ENCODE results near the gene MORN3. TPM values are rescaled to one million over a fixed set of nuclear protein-coding genes. Genes with fewer than 3 reads are reported as not detected.

The MORN3 gene
- total and polyA plus RNA-seq, 2 of the 8 experiments (the other 6 are each of a cell fraction or from before 2014, with no cell fraction given): 0.39 to 0.93 TPM

DNA sequence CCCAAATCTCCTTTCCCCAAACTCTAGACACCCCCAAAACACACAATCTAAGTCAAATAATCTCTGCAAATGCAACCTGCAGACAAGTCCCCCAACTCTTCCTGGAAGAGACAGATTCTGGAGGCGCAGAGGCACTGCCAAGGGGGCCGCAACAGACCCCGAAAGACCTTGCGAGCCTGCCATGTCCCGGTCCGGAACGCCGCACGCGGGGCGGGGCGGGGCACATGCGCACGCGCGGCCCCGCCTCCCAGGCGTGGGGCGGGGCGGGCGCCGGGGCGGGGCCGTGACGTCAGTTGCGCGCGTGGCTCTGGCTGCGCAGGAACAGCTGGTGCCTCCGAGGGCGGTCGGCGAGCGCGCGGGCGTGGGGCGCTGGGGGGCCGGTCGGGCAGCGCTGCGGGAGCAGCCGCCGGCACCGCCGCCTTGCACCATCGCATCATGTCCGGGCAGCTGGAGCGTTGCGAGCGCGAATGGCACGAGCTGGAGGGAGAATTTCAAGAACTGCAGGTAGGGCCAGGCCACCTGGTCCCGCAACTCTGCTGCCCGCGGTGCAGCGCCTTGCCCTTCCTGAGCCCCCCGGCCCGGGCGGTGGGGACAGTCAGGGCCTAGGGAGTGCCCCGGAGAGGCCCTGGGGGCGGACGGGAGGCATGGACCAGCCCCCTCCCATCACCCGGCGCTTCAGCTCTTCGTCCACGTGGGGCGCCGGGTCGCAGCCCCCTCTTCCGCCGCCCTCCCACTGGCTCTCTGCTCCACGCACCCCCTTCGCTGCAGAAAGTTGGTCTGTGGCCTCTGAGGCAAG, 43.2 kb upstream of the MORN3 start, which contains the start of gene TMEM120B (continued):
- no peak for TF ChIP-seq CEBPB (IDR thresholded peaks at IDR 0.05; ENCODE audit: low read depth, low read length)
- TF ChIP-seq RXRA (IDR thresholded peaks at IDR 0.05; ENCODE audit: insufficient read depth, low read depth, low read length): no peak
- TF ChIP-seq NANOG (IDR thresholded peaks at IDR 0.05; ENCODE audit: insufficient read depth, low read depth, low read length, poor library complexity, severe bottlenecking): no peak
- TF ChIP-seq SUZ12 (IDR thresholded peaks at IDR 0.05; ENCODE audit: low read length): no peak
- TF ChIP-seq HDAC2 (IDR thresholded peaks at IDR 0.05; ENCODE audit: borderline replicate concordance in 1 of 2, low read depth in 2 of 2, low read length in 2 of 2): peak in 1 of 2 experiments; percentile 87; a peak in 2 of 4 replicates
- no peak for TF ChIP-seq POU5F1 (IDR thresholded peaks at IDR 0.05; ENCODE audit: low read depth, low read length)
- TF ChIP-seq RBBP5 (IDR thresholded peaks at IDR 0.05; ENCODE audit: borderline replicate concordance, low read depth, low read length): peak; percentile 87; the same call in 1 of the 2 replicates

Measured in H1 (cell line).